ENCODE results near the gene KCTD11.
A peak's percentile ranks its signal among the peaks of the same experiment; 100 is the strongest.

Gene KCTD11

DNA sequence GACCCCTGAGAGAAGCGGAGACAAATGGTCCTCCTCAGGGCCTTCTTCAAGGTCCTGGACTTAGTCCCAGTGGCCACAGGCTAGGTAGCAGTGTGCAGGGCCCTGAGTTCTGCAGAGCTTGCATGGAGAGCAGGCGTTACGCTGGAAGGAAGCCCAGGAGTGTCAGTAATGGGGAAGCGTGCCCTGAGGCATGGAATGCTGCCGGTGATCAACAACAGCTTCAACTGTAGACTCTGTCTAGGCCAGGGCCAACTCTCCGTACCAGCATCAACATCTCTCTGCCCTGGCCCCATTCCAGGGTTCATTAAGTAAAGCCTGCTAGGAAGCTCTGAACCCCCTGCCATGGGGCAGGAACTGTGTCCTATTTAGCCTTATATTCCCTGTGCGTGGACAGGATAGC, 28.4 kb downstream of the KCTD11 start:
- DNase-seq: no peak

GRCh38 chr17:7380855-7381683, 29.1 kb downstream of the KCTD11 start, which contains the start of gene TNK1:
TSS of gene TNK1 (plus strand) at chr17:7381089. CDS start at chr17:7382927, 1,838 bp downstream.
- DNase-seq: no peak

- no peak for DNase-seq
These were observed 30.9 kb downstream of the KCTD11 start for GRCh38 chr17:7382901-7383300.

GRCh38 chr17:7383371-7383741, 31.4 kb downstream of the KCTD11 start:
- no peak for DNase-seq

GRCh38 chr17:7383742-7384488, 32.0 kb downstream of the KCTD11 start:
- peak; percentile 62 to 82 (median 76) for DNase-seq

DNA sequence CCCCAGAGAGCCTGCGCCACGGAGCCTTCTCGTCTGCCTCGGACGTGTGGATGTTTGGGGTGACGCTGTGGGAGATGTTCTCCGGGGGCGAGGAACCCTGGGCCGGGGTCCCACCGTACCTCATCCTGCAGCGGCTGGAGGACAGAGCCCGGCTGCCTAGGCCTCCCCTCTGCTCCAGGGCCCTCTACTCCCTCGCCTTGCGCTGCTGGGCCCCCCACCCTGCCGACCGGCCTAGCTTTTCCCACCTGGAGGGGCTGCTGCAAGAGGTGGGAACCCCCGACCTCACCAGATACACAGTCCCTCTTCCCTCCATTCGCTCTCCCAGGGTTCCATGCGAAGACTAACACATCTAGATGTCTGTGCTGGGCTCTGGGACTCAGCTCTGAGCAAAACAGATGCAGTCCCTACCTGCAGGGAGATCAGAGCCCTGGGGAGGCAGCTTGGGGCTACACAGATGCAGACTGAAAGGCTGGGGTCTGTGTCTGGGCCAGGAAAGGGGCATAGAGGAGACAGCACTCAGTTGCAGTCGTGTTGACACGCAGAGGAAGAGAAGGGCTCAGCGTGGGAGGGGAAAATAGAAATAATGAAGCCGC, 32.6 kb downstream of the KCTD11 start:
- no peak for DNase-seq

DNA sequence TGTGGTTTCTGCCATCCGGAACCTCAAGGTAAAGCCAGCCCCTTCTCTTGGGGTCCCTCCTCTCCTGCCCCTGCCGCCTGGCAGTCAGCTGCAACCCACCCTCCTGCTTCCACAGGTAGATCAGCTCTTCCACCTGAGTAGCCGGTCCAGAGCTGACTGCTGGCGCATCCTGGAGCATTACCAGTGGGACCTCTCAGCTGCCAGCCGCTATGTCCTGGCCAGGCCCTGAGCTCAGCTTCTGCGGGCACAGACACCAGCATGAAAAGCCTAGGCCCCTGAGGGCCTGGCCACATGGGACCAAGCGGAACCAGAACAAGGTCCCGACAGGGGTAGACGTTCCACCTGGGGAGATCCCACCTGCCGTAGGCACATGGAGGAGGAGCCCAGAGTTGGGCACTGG, 36.9 kb downstream of the KCTD11 start:
- no peak for DNase-seq

GRCh38 chr17:7389924-7390910, 38.3 kb downstream of the KCTD11 start:
- DNase-seq: no peak

DNA sequence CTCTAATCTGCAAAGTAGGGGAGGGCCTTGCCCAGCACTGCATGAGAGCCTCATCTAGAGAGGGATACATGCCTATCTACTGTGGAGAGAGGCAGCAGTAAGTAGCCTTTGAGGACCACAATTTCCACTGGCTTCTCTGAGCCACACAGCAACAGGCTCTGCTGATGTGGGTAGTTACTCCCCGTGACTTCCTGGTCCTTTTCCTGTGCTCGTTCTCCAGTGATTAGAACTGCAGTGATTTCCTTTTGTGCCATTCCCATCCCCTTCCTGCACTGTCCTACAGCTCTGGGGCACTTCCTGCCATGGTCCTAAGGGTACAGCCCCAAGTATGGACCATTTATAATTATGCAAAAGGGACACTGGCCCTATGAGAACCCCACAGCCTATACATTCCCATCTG, 39.3 kb downstream of the KCTD11 start:
- DNase-seq: no peak

DNA sequence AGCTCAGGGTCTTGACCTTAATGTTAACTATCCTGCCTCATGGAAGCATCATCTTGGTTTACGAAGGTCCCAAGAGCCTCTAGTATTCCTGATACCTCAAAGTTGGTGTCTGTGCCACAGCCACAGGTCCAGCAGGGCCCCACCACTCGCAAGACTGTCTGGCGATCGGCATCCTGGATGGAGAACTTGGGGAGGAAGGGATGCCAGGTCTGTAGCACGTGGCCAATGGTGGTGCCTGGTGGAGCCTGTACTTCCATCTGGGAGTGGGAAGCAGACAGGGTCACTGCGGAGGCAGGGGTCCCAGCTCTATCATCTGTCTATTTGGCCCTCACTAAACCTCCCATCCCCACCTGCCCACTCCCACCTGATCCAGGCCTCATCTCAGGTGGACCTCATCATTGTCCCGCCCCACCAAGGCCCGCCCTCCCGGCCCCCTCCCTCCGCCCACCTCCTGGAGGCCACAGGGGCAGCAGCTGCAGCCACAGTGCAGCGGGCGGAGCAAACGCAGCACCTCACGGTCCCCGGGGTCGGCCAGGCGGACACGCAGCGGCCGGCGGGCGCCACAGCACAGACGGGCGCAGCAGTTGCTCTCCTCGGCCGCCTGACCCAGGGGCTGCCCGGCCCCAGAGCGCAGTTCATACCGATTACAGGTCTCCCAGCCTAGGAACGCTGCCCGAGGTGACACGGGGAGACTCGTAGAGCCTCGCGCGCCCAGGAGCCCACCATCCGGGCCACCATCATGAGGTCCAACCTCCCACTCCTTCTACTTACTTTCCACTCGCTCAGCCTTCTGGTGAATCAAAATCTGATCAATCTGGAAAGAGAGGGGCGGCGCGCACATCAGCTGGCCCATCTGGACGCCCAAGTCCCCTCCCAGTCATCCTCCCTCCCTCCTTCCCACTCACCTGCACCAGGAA, 41.0 kb downstream of the KCTD11 start:
- DNase-seq: no peak

DNA sequence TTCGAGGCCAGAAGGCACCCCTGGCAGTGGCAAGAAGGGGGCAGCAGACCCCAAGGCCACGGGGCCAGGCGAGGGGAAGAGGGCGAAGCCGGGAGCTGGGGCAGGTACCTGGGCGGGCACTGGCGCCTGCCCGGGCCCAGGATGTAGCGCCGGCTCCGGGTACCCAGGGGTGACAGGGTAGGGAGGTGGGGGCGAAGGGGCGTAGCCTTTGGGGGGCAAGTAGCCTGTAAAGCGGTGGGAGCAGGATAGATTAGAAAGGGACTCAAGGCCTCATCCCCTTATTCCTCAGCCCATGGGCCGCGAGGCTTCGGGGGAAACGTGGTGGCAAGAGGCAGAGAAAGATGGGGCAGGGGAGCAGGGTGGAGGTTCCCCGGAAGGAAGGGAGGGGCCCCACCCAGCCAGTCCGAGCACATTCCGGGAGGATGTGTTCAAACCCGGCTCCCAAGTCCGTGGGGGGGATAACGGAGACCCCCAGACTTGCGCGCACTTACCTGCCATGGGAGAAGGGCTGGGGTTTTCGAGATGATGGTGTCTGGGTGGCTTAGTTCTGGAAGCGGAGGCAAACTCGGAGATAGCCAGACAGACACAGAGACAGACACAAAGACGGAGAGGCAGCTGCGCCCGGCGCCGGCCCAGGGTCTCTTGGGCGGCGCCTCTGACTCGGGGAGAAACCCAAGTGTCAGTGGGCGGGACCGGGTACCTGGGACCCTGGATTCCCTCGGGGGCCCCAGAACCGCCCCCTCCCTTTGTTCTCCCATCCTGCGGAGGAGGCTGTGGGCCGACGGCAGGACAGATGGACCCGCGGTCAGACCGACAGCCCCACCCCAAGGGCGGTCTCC, 41.9 kb downstream of the KCTD11 start:
- DNase-seq: peak; percentile 60 to 74 (median 68)

- DNase-seq: peak; percentile 67 to 81 (median 72)
These were observed 42.7 kb downstream of the KCTD11 start, which contains the start of gene PLSCR3 for GRCh38 chr17:7394452-7395191. TSS of gene PLSCR3 (minus strand) at chr17:7394525. CDS start at chr17:7394110, 415 bp downstream.

DNA sequence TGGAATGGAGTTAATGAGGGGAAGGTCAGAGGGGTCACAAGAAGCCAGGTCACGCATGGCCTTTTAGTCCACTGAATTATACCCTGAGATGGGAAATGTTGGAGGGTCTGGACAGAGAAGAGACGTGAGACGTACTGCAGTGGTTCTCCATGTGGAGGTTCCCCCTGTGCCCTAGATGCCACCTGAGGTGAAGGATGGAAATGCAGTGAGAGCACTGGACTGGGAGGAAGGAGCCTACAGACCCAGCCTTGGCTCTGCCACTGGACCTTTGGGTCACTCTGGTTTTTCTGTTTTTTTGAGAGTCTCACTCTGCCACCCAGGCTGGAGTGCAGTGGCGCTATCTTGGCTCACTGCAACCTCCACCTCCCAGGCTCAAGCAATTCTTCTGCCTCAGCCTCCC, 44.2 kb downstream of the KCTD11 start:
- DNase-seq: no peak

- DNase-seq: no peak
These were observed 46.6 kb downstream of the KCTD11 start for GRCh38 chr17:7398612-7399011.

DNA sequence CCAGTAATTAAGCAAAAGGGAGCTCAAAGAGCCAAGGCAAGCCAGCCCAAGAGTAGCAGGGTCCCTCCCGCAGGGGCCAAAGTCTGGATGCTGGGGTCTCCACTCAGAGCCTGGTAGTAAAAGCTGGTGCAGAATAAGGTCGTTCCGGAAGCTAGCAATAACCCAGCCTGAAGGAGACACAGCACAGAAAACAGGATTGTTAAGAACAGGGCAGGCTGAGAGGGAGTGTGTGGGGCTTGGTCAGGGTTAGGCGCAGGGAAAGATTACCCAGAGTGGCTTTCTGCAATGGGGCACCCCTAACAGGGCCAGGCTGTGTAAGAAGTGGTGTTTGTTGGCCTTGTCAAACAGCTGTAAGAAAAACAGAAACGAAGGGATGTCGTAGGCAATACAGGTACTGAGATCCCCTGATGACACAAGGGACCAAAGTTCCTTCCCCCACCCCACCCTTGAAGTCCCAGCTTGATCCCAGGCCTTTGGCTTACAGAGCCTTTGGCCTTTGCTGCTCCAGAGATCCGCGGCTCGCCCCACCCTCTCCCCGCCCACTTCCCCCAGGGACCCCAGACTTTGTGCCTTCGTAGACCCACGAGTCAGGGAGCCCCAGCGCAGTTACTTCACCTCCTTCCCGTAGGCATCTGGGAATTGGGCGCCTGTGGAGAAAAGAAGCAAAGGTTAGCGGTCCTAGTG, 51.2 kb downstream of the KCTD11 start:
- no peak for DNase-seq

DNA sequence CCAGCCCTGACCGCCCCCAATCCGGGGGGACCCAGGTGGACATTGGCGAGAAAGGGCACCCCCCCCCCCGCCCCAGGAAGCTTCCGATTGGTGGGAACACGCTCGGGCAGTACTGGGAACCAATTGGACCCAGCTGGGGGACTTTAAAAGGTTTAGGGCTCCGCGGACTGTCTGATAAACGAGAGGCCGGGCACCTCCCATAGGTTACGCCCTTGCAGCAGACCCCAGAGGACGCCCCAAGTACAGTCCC, 51.7 kb downstream of the KCTD11 start:
- no peak for DNase-seq

DNA sequence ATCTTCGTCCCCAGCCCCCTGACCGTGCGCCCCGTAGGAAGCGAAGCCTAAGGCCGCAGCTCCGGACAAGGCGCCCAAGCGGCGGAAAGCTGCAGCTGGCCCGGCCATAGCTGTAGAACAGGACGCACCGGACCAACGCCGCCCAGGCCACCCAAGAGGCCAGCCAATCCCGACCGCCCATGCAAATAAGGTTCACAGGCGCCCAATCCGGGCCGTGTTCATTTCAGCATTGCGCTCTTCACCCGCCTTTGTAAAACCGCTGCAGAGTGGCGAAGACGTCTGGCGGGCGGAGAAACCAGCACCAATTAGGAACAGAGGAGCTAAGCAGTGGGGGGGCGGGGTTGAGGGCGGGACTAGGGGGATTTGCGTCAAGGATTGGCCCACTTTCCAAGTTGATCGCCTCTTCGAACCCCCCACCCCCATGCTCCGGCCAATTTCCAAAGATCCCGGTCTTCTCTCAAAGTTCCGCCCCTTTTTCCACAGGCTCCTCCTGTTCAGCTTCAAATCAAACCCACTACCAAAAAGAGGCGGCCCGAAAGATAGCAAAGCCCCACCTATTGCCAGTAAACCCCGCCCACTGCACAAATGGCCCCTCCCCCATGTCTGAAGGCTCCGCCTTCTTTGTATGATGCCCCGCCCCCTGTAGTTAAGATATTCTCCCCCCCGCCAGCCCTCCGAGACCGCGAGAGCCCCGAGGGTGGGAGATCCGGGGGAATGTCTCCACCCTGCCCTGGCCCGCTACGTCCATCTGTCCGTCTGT, 52.2 kb downstream of the KCTD11 start, which contains the start of gene TMEM256:
TSS of gene TMEM256 (minus strand) at position 121 of the 760 bp plus-strand sequence. CDS start at position 108, 13 bp downstream.
- DNase-seq: peak; percentile 92 to 99 (median 96)
